Prostate gland (tissue), 2 donors: ENCODE results near the gene PAQR5. TPM values are rescaled to one million over a fixed set of nuclear protein-coding genes. Genes with fewer than 3 reads are reported as not detected.
"Not testable (repeated sequence)": the region's sequence is repeated elsewhere in the genome, so short reads cannot be mapped to it uniquely, and the experiment has no call there.

Source experiments
- DNase-seq: peaks from one replicate; pipeline ENCODE4 v3.0.0-alpha.2; 2019; ENCODE audit warnings: low spot score
- H3K27ac ChIP-seq, 2 donors: fragments of 200-600 bp; sonication (generic); 2 replicates each; pipeline ENCODE4 v1.5.1; 2017 to 2019
- H3K27me3 ChIP-seq: fragments of 200-600 bp; sonication (generic); replicated peaks from 2 replicates; pipeline ENCODE4 v1.5.1; 2019; ENCODE audit not compliant: insufficient read depth
- H3K36me3 ChIP-seq, 2 donors: fragments of 200-600 bp; sonication (generic); 1 replicate in 1 of 2; 2 replicates in 1 of 2; pipeline versions ENCODE4 v1.5.1 to v1.8.1; 2017 to 2019
- H3K4me1 ChIP-seq: fragments of 200-600 bp; sonication (generic); replicated peaks from 2 replicates; pipeline ENCODE4 v1.5.1; 2019
- H3K4me3 ChIP-seq, 2 donors: fragments of 200-600 bp; sonication (generic); 2 replicates each; pipeline ENCODE4 v1.5.1; 2017 to 2019
- H3K9me3 ChIP-seq: fragments of 200-600 bp; sonication (generic); 2 replicates; pipeline ENCODE4 v1.5.1; 2017
- POLR2A ChIP-seq: fragments of 450-650 bp; IDR thresholded peaks from one replicate; pipeline ENCODE4 v1.6.1; 2016; ENCODE audit warnings: antibody characterized with exemption, mild to moderate bottlenecking
- POLR2AphosphoS5 ChIP-seq: sonication (generic); formaldehyde crosslinking; IDR thresholded peaks from one replicate; pipeline ENCODE4 v1.6.1; 2017; ENCODE audit warnings: antibody characterized with exemption
- WGBS: methylation state at CpG from one replicate; pipeline ENCODE4 v1.1.5; 2018; 5-methylcytosine and 5-hydroxymethylcytosine counted together
- intact Hi-C: fragments of 100-400 bp; cut with DNase I; formaldehyde crosslinking; loops from one replicate; pipeline ENCODE4 v1.14.2; 2022
- total RNA-seq, 2 donors: library from RNA; depleted of rRNA; stranded (reverse); fragments of >200 nt; gene quantifications; one replicate each; pipeline ENCODE4 v1.1.0, GENCODE V29; 2016
- TF ChIP-seq, protein P1 (sequence below), 4 experiments: fragments of 200-600 bp in 2 of 4; fragments of 450-650 bp in 2 of 4; sonication (generic) in 2 of 4; IDR thresholded peaks; 1 replicate in 3 of 4; 2 replicates in 1 of 4; pipeline ENCODE4 v1.5.1; 2016 to 2019; ENCODE audit warnings: antibody characterized with exemption in 4 of 4, mild to moderate bottlenecking in 2 of 4, moderate library complexity in 2 of 4

The PAQR5 gene
- total RNA-seq, 2 donors from 2014 or later: 0.17 to 1.2 TPM

DNA sequence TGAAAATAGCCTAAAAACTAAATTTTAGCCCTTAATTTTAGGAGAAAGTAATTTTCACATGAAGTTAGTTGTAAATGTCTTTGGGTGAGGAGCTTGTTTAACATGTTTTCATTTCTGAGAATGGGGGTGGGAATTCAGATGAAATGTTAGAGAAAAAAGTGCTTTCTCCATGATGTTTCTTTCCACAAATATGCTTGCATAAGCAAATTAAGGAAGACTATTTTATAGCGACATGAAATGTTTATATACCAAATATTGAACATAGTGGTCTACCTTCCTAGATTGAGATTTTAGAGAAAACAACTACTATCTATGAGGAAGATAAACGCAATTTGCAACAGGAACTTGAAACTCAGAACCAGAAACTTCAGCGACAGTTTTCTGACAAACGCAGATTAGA lies 140.9 kb downstream of the PAQR5 start:
- no peak overlapping the region for H3K4me3 ChIP-seq
- no peaks in the 10 kb centered on the region for H3K9me3 ChIP-seq
- no peak for DNase-seq
- intact Hi-C loops: no loop called here
- no peaks in the 10 kb centered on the region for H3K27me3 ChIP-seq
- H3K4me1 ChIP-seq: no peaks in the 10 kb centered on the region
- WGBS: 81% methylated on average over 4 of the region's 4 CpGs
- no peaks in the 10 kb centered on the region for H3K36me3 ChIP-seq
- no peak overlapping the region for H3K27ac ChIP-seq
- TF ChIP-seq POLR2A: no peak
- TF ChIP-seq POLR2AphosphoS5: no peak
- TF ChIP-seq, protein P1, sequence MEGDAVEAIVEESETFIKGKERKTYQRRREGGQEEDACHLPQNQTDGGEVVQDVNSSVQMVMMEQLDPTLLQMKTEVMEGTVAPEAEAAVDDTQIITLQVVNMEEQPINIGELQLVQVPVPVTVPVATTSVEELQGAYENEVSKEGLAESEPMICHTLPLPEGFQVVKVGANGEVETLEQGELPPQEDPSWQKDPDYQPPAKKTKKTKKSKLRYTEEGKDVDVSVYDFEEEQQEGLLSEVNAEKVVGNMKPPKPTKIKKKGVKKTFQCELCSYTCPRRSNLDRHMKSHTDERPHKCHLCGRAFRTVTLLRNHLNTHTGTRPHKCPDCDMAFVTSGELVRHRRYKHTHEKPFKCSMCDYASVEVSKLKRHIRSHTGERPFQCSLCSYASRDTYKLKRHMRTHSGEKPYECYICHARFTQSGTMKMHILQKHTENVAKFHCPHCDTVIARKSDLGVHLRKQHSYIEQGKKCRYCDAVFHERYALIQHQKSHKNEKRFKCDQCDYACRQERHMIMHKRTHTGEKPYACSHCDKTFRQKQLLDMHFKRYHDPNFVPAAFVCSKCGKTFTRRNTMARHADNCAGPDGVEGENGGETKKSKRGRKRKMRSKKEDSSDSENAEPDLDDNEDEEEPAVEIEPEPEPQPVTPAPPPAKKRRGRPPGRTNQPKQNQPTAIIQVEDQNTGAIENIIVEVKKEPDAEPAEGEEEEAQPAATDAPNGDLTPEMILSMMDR (IDR thresholded peaks at IDR 0.05): no peak

DNA sequence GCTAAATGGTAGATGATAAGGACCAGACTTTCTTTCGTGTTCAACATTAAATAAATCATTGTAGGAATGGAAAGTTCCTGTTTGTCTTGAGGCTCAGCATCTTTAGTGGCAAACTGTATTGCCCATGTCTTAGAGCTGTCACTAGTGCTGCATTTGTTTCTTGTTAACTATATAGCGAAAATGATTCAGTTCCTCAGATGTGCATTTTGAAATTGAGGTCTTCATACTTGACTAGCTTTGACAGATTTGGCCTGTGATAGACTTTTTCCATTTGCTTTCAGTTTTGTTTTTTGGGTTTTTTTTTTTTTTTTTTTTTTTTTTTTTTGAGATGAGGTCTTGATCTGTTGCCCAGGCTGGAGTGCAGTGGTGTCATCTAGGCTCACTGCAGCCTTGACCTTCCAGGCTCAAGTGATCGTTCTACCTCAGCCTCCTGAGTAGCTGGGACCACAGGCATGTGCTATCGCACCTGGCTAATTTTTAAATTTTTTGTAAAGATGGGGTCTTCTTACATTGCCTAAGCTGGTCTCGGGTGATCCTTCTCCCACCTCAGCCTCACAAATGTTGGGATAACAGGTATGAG lies 144.4 kb downstream of the PAQR5 start:
- H3K36me3 ChIP-seq: no peaks in the 10 kb centered on the region
- intact Hi-C loops: no loop called here
- no peaks in the 10 kb centered on the region for H3K27me3 ChIP-seq
- H3K4me3 ChIP-seq: no peak overlapping the region
- TF ChIP-seq, protein P1 (IDR thresholded peaks at IDR 0.05): no peak
- TF ChIP-seq POLR2AphosphoS5 (no peak), POLR2A (no peak)
- H3K4me1 ChIP-seq: no peaks in the 10 kb centered on the region
- no peak for DNase-seq
- no peak overlapping the region for H3K27ac ChIP-seq
- H3K9me3 ChIP-seq: no peaks in the 10 kb centered on the region
- WGBS: 92% methylated on average over 5 of the region's 5 CpGs

- 94% methylated on average over 7 of the region's 7 CpGs for WGBS
- Histone ChIP-seq H3K4me1 (no peaks in the 10 kb centered on the region), H3K27ac (no peak overlapping the region), H3K36me3 (no peaks in the 10 kb centered on the region), H3K4me3 (no peak overlapping the region), H3K27me3 (no peaks in the 10 kb centered on the region), H3K9me3 (no peaks in the 10 kb centered on the region)
- DNase-seq: no peak
- TF ChIP-seq POLR2AphosphoS5: no peak
- no peak for TF ChIP-seq POLR2A
- intact Hi-C loops: no loop called here
Observed at GRCh38 chr15:69444686-69445085, 146.0 kb downstream of the PAQR5 start.

GRCh38 chr15:69446953-69447352 lies 148.2 kb downstream of the PAQR5 start:
- 89% methylated on average over 2 of the region's 2 CpGs for WGBS
- intact Hi-C loops: no loop called here

DNA sequence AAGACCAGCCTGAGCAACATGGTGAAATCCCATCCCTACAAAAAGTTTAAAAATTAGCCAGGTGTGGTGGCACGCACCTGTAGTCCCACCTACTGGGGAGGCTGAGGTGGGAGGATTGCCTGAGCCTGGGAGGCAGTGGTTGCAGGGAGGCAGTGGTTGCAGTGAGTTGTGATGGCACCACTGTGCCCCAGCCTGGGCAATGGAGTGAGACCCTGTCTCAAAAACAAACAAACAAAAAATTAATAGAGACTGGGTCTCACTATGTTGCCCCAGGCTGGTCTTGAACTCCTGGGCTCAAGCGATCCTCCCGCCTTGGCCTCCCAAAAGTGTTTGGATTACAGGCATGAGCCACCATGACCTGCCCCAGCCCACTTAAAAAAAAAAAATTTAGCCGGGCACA lies 151.5 kb downstream of the PAQR5 start:
- H3K27me3 ChIP-seq, H3K27ac ChIP-seq, intact Hi-C loops, H3K36me3 ChIP-seq, H3K4me3 ChIP-seq, H3K4me1 ChIP-seq, H3K9me3 ChIP-seq, DNase-seq: not testable (repeated sequence)
- 96% methylated on average over 4 of the region's 4 CpGs for WGBS

More at GRCh38 chr15:69446953-69447352, 148.2 kb downstream of the PAQR5 start:
- Histone ChIP-seq H3K4me3 (no peak overlapping the region), H3K36me3 (no peaks in the 10 kb centered on the region), H3K27me3 (no peaks in the 10 kb centered on the region), H3K27ac (no peak overlapping the region), H3K9me3 (no peaks in the 10 kb centered on the region), H3K4me1 (no peaks in the 10 kb centered on the region)
- TF ChIP-seq, protein P1 (IDR thresholded peaks at IDR 0.05): no peak
- TF ChIP-seq POLR2A: no peak
- TF ChIP-seq POLR2AphosphoS5: no peak
- DNase-seq: no peak

DNA sequence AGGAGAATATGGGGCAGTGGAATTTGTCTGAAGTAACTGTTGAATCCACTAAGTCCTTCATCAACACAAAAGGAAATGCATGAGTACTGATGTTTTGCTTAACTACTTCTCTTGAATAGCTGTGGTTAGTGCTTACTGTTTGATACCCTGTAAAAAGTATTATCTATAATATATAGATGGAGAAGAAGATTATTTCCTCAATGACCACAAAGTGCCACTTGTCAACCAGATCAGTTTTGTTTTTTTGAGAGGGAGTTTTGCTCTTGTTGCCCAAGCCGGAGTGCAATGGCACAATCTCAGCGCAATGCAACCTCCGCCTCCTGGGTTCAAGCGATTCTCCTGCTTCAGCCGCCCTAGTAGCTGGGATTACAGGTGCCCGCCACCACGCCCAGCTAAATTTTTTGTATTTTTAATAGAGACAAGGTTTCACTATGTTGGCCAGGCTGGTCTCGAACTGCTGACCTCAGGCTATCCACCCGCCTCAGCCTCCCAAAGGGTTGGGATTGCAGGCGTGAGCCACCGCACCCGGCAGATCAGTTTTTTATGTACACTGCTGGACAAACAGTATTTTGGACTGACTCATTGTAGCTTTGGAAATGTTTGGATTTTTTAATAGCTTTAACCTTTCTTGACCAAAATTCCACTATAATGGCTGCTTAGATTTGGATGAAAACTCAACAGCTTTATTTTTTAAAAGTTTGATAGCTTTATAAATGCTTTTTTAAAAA lies 152.4 kb downstream of the PAQR5 start:
- Histone ChIP-seq H3K9me3 (no peaks in the 10 kb centered on the region), H3K4me1 (peaks cover 7% of the 10 kb centered on the region), H3K27ac (no peak overlapping the region), H3K27me3 (no peaks in the 10 kb centered on the region), H3K36me3 (no peaks in the 10 kb centered on the region), H3K4me3 (no peak overlapping the region)
- WGBS: 85% methylated on average over 12 of the region's 12 CpGs
- no peak for DNase-seq
- TF ChIP-seq POLR2A (no peak), POLR2AphosphoS5 (no peak)
- intact Hi-C loops: no loop called here
